AG09309 (cell line): ENCODE measurements around the gene DNAH10.

Experiments
- DNase-seq: peaks from one replicate; pipeline ENCODE4 v3.0.0-alpha.2; 2010; ENCODE audit warnings: low read depth
- H3K4me3 ChIP-seq: 2 replicates; pipeline ENCODE4 v1.5.1; 2011; ENCODE audit warnings: mild to moderate bottlenecking, low read depth, low read length, moderate library complexity; ENCODE audit not compliant: control insufficient read depth
- TF ChIP-seq, protein P1 (sequence below): IDR thresholded peaks from 2 replicates; pipeline ENCODE4 v1.5.1; 2011; ENCODE audit warnings: mild to moderate bottlenecking, low read depth, low read length, inconsistent platforms; ENCODE audit not compliant: insufficient read depth, control insufficient read depth; ENCODE audit errors: missing control alignments

DNAH10 gene

DNA sequence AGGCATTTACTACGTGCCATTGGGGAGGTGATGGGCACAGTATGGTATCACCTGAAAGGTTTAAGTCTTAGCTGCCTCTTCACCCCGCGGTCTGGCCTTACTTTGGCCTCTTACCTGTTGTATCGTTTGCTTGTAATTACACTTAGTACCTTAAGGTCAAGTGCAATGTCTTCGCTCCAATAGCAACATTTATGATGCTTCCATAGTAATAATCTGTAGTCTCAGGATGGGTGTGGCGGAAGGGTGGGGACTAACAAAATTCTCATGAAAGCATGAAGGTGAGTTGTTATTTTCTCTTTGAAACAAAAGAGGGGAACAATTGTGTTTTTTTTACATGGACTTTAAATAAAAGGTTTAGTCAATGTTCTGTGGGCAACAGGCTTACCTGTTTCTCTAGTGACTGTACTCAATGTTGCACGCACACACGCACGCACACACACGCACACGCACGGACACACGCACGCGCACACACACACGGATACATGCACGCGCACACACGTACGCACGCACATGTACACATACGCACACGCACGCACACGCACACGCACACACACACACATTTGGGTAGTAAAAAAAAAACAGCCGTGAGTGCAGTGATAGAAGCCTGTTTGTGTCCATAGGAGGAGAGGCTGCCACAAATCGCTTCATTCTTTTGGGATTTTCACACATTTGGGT, 91.4 kb downstream of the DNAH10 start:
- TF ChIP-seq, protein P1, sequence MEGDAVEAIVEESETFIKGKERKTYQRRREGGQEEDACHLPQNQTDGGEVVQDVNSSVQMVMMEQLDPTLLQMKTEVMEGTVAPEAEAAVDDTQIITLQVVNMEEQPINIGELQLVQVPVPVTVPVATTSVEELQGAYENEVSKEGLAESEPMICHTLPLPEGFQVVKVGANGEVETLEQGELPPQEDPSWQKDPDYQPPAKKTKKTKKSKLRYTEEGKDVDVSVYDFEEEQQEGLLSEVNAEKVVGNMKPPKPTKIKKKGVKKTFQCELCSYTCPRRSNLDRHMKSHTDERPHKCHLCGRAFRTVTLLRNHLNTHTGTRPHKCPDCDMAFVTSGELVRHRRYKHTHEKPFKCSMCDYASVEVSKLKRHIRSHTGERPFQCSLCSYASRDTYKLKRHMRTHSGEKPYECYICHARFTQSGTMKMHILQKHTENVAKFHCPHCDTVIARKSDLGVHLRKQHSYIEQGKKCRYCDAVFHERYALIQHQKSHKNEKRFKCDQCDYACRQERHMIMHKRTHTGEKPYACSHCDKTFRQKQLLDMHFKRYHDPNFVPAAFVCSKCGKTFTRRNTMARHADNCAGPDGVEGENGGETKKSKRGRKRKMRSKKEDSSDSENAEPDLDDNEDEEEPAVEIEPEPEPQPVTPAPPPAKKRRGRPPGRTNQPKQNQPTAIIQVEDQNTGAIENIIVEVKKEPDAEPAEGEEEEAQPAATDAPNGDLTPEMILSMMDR, result no peak
- DNase-seq, result no peak
- H3K4me3 ChIP-seq, result no peak overlapping the region

DNA sequence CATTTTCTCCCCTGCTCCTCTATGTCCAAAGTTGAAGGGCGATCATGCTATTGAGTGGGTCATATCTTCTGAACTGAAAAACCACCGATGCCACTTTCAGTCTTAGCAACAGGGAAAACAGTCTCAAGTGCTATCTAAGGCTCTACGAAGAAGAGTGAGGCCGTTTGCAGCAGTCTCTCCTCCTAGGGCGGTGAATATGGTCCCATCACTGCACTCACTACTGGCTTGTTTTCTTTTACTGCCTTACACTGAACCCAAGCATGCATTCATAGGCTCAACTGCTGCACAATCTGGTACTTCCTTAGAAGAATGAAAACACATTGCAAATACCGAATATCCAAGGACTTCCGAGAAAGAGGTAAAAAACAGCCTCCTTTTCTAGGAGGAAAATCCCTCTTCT, 92.1 kb downstream of the DNAH10 start:
- DNase-seq, result no peak

DNA sequence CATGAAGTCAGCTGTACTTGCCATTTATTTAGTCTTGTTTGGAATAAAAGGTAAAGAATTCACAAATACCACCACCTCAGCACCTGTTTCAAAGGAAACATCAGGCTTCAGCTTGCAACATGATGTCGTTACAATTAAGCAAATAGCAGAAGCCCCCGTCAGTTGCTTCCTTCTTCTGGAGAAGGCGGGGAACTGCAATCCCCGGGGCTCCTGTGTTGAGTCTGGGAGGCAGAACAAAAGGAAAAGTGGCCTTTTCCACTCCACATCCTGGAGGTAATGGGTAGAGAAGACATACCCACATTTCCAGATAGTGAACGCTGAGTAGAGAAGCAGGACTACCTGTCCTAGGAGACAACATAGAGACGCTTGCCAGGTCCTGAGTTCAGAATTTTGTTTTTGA, 92.8 kb downstream of the DNAH10 start:
- no peak overlapping the region for H3K4me3 ChIP-seq
- no peak for DNase-seq
- TF ChIP-seq, protein P1, result no peak

More for the DNA sequence above, 92.1 kb downstream of the DNAH10 start:
- TF ChIP-seq, protein P1, result no peak
- no peak overlapping the region for H3K4me3 ChIP-seq

DNA sequence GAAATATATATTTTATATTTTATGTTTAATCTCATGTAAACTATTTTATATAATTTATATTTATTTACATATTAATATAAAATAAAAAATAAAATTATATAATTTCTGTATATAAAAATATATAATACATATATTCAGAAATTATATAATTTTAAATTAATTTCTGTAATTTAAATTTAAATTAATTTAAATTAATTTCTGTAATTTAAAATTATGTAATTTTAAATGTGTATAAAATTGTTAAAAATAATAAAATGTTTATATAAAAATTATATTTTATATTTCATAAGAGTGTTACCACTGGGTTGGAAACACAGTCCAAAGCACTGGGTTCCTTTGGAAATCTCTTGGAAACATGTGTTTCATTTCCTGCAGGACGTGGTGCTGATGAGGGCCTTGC, 94.6 kb downstream of the DNAH10 start:
- TF ChIP-seq, protein P1, result no peak
- H3K4me3 ChIP-seq, result no peak overlapping the region
- DNase-seq, result no peak

DNA sequence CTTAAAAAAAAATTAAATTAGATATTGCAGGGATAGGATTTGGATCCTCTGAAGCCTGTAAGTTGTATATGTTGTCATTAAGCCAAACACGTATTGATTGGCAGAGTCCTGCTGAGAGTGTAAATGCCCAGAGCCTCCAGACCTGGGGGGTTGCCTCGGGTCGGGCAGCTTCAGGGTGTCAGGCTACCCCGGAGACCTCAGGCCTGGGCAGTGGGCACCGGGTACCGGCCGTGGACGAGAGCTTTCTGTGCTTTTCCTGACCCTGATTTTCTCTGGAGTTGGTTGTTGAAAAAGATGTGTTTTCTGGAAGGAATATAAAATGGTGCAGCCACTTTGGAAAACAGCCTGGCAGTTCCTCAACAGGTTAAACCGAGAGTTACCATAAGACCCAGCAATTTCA, 96.1 kb downstream of the DNAH10 start:
- TF ChIP-seq, protein P1, result no peak
- DNase-seq, result no peak
- no peak overlapping the region for H3K4me3 ChIP-seq

DNA sequence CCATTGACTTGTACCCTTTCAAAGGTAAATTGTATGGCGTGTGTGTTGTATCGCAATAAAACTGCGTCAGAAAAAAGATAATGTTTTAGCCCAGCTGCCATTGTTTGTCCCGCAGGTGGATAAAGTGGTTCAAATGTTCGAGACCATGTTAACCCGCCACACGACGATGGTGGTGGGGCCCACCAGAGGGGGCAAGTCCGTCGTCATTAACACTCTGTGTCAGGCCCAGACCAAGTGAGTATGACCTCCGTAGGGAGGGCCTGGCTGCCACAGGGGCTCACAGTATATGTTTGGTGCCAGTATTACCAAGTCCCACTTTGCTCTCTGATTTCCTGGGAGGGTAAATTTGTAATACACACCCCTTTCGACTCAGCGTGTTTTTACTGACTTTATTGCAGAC, 96.9 kb downstream of the DNAH10 start:
- H3K4me3 ChIP-seq, result no peak overlapping the region
- DNase-seq, result no peak
- TF ChIP-seq, protein P1, result no peak
